ENCODE data around the gene SPAG16.
A peak's percentile ranks its signal among the peaks of the same experiment; 100 is the strongest.
"Not testable (repeated sequence)": the region's sequence is repeated elsewhere in the genome, so short reads cannot be mapped to it uniquely, and the experiment has no call there.

SPAG16 gene

DNA sequence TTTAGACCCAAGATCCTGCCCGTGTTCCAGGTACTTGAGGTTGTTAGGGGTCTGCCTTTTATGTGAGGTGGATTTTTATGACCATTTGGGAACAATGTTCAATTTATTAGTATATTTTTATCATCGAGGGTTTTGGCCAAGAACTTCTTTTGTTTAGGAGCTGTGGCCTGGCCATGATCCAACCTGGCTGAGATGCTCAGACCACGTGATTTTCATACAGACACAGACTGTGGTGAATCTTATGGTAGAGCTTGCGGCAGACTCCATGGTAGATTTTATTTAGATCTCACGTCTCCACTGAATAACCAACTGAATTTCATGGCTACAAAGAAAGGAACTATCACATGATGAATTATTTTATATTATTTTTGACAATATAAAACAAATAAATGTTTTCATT is 721.1 kb downstream of the SPAG16 start:
- no peak for DNase-seq (ENCODE audit: low spot score)

DNA sequence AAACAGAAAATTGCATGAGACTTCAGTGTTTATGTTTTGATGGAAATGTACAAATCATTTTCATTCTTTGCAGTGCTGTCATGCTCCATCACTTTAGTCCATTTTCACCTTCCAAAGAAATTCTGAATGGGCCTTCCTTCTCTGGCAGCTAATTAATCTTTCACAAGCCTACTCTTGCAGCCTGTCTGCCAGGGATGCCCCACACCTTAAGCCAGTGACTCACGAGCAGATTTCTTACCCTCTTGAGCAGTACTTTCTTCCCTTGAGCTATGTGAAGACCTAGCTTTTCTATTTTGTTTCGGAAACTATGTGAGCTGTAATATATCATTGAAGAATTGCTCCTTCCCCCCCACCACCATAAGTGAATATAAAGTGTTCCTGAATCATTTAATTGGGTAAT is 722.3 kb downstream of the SPAG16 start:
- no peak for DNase-seq (ENCODE audit: low spot score)

DNA sequence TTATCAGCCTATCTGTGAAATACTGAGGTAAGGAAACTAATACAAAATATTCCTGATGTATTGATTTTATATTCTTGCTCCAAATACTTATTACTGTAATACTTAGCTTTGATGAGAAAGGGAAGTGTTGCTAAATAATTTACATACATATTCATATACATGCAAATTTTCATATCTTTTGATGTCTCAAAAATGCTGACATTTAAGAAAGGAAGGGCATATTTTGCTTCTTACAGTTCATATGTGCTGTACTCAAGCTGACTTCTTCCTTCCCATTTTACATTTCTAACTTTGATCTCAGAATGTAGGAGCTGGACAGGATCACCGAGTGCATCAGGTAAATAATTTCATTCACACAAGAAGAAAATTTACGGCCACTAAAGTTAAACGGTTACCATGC is 727.4 kb downstream of the SPAG16 start:
- no peak for DNase-seq (ENCODE audit: low spot score)

DNA sequence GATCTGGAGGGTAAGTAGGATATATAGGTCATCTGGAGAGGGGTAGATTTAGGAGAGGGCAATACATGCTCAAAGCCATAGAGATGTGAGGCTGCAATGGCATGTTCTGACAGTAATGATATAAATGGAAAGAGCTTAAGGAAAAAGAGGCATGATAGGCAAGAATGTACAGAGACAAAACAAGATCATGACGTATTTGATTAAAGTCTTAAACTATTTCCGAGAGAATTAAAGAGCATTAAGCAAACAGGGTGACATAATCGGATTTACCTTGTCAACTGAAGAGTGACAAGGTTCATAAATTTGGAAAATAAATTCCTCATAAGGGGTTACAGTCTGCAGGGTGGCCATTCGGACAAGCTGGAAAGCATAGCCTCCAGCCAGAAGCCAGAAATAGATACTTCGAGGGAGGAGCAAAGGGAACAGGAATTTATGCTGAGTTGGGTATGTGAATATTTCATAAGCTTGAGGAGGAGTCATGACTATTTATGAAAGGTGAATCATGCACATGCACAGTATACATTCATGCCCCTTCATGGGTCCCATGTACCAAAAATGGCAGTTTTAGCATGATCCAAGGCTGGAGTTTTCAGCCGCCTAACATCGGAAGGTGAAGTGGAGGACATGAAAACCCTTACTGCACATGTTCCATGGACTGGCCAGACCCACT is 730.4 kb downstream of the SPAG16 start:
- no peak for DNase-seq (ENCODE audit: low spot score)

DNA sequence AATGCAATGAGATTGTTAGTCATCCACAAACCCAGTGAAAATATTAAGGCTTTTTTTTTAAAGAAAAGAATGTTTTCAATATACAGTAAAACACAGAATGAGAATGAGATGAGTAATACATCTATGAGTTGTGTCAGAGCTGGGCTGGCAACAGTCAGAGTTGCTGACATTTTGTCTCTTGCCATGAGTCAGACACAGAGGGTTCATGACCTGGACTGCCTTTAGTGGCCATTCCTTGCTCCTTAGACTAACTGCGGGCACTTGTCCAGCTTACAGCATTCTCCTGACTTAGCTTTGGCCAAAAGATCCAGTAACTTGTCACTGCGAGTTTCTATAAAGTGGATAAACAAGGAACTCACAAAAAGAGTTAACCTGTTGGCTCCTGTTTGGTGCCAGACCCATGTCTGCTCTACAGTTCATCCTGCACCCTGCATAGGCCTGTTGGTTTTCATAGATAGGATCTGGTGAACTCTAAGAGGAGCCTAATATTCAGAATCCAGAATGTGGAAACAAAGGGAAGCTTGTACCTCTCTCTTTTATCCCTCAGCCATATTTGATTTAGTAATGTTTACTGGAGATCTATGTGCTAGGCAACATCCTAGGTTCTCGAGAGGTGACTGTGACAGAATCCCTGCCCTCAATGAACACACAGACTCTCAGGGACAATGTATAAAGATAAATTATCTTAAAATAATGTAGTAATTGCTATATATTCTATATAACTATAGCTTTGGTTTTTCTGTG is 735.1 kb downstream of the SPAG16 start:
- peak; percentile 85 for DNase-seq (ENCODE audit: low spot score)

GRCh38 chr2:214019973-214020345 is 735.7 kb downstream of the SPAG16 start:
- DNase-seq (ENCODE audit: low spot score), result no peak

DNA sequence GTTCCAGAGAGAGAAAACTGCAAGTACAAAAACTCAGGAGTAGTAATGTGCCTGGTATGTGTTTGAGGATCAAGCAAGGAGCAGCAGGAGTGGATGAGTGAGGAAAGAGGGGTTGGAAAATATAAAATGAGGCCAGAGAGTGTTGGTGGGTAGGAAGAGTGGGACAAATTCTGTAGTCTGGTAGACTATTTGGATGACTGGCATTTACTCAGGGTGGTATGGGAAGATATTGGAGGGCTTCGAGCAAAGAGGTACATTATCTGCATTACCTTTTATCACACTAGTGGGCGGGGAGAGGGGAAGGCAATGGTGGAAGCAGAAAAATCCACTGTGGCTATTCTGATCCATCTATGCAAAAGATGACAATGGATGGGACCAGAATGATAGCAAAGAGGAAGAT is 744.9 kb downstream of the SPAG16 start:
- no peak for DNase-seq (ENCODE audit: low spot score)

GRCh38 chr2:214031566-214031965 is 747.3 kb downstream of the SPAG16 start:
- no peak for DNase-seq (ENCODE audit: low spot score)

DNA sequence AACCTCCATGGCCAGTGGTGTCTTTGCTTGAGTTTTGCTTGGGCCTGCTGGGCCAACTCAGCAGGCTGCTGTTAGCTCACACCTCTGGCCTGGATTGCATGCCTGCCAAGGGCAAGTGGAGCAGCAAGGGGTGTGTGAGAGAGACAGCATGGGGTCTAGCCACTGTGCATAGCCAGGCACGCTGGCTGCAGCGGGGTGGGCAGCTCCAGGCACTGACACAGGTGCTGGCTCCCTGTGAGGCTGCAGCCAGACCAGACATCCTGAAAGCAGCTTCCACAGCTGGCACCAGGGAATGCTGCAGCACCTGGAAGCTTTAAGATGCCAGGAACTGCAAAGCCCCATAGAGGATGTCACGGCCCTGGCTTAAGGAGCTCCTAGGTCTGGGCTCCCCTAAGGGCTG is 750.2 kb downstream of the SPAG16 start:
- DNase-seq (ENCODE audit: low spot score), result no peak

- no peak for DNase-seq (ENCODE audit: low spot score)
Measured at GRCh38 chr2:214035091-214035852, 751.0 kb downstream of the SPAG16 start.

GRCh38 chr2:214035921-214036320 is 751.7 kb downstream of the SPAG16 start:
- no peak for DNase-seq (ENCODE audit: low spot score)

- no peak for DNase-seq (ENCODE audit: low spot score)
Measured at GRCh38 chr2:214038186-214038585, 753.9 kb downstream of the SPAG16 start.

DNA sequence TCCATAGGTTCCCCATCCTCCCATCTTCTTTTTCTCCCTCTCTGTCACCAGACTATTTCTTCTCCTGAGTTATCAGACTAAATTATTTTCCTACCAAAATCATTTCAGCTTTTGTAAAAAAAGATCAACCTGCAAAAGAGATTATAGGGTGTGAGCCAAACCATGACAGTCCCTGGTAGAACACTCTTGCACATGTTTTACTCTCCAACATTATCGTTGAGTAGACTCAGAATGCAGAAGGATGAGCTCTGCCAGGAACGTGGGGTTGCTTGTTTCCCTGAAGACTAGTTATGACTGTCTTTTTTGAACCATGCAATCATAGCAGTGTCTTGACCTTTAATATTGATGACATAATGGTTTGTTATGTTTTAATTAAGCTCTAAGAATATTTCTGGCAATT is 766.5 kb downstream of the SPAG16 start:
- no peak for DNase-seq (ENCODE audit: low spot score)

DNA sequence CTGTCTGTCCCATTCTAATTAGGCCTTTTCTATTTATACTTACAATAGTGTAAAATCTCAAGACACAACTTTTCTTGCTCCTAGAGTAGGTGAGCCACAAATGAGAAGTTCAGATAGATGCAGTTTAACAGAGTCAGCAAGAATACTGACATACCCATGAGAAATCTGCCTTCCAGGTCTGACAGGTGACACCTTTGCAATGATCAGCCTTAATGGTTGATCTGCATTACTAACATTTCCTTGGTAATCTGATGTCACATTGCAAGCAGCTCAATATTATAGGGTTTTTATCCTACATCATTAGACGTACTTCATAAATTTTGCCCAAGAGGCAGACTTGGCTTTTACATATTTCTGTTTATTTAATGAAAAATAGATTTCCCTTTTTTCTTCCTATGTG is 767.3 kb downstream of the SPAG16 start:
- no peak for DNase-seq (ENCODE audit: low spot score)

GRCh38 chr2:214052235-214052634 is 768.0 kb downstream of the SPAG16 start:
- no peak for DNase-seq (ENCODE audit: low spot score)

GRCh38 chr2:214057986-214058385 is 773.7 kb downstream of the SPAG16 start:
- no peak for DNase-seq (ENCODE audit: low spot score)

DNA sequence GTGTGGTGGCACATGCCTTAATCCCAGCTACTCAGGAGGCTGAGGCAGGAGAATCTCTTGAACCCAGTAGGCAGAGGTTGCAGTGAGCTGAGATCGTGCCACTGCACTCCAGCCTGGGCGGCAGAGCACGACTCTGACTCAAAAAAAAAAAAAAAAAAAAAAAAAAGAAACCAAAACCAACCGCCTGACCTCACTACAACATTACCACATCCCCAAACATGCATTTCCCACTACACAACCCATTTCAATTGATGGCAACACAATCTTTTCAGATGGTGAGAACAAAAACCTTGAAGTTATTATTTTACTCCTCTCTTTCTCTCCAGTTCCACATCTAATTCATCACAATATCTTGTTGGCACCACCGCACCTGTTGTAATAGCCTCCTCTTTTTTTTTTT is 778.0 kb downstream of the SPAG16 start:
- DNase-seq (ENCODE audit: low spot score), result not testable (repeated sequence)

DNA sequence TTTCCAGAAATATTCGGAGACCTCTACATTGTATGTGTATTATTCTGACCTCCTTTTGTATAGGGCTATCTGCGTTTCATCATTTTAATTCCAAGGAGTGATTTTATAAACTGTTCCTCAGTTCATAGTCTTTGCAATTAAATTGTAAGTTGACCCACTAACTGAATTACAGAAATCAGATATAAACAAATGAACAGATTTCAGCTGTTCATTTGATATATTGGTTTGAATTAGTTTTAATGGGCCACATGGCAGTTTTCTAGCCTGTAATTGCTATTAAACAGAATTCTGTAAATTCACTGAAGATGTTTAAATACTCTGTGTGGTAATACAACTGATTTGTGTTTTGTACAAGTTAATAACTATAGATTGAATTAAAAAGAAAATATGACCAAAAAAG is 780.2 kb downstream of the SPAG16 start:
- DNase-seq (ENCODE audit: low spot score), result no peak

- DNase-seq (ENCODE audit: low spot score), result no peak
Measured at GRCh38 chr2:214066862-214067261, 782.6 kb downstream of the SPAG16 start.

- peak; percentile 82 for DNase-seq (ENCODE audit: low spot score)
Measured at GRCh38 chr2:214069254-214069653, 785.0 kb downstream of the SPAG16 start.

DNA sequence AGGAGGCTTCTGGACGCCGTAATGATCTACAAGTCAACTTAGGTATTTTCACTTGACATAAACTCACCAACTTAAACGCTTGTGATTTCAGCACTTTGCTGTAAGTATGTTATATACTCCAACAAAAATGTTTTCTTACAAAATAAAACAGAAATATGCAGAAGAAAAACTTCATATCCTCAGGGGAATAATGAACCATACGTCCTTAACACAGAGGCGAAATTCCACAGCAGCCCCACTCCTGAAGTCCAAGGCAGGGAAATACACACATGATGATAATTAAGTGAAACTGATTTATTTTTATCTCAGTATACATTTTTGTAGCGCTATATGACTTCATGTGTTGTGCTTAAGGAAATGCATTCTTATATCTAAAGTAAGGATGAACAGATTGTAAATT is 791.2 kb downstream of the SPAG16 start:
- DNase-seq (ENCODE audit: low spot score), result no peak

DNA sequence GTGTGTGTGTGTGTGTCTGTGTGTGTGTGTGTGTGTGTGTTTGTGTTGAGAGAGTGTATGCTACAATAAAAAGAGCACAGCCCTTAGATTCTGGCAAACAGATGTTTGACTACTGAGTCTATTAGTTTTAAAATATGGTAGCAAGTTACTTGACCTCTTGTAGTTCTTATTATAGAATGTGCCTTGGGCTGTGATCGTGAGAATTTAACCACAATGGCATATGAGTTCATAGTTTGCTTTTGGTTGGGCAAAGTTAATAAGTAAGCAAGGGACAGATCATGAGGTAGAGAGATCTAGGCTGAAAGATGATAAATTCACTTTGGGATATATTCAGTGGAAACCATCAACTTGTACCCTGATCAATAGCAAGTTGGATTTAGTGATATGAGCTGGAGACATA is 792.3 kb downstream of the SPAG16 start:
- no peak for DNase-seq (ENCODE audit: low spot score)

- DNase-seq (ENCODE audit: low spot score), result peak; percentile 2
Measured at GRCh38 chr2:214077727-214078126, 793.5 kb downstream of the SPAG16 start.

All from GM03348 (cell line).